HCT116 (cell line): ENCODE data around the gene ARCN1. TPM values are rescaled to one million over a fixed set of nuclear protein-coding genes. Genes with fewer than 3 reads are reported as not detected.

ENCODE experiments used
- ATAC-seq: fragments of 200-7000 bp; cut with Tn5 transposase; 2 replicates; pipeline ENCODE4 v1.9.1; 2020; ENCODE audit warnings: mild to moderate bottlenecking, moderate library complexity
- BruUV-seq: library from RNA; stranded (reverse); fragments of 400-500 nt; replicated peaks from 2 replicates; lab custom pipeline; 2021; lab: Mats Ljungman, UMichigan
- CTCF ChIA-PET: fragments of 300-600 bp; sonication (Branson Sonifier 250); formaldehyde crosslinking; loops from one replicate; lab custom pipeline; 2021; ENCODE audit warnings: antibody characterized with exemption; lab: Charles Lee
- POLR2A ChIA-PET: fragments of 300-600, 350-600 bp; sonication (Branson Sonifier 250); formaldehyde crosslinking; loops from one replicate; lab custom pipeline; 2021; ENCODE audit warnings: antibody characterized with exemption; lab: Charles Lee
- RAD21 ChIA-PET, 2 experiments: fragments of 300-600 bp; sonication (Branson Sonifier 250); formaldehyde crosslinking; loops; one replicate each; lab custom pipeline; 2023; ENCODE audit warnings: low total read pairs in 2 of 2; ENCODE audit not compliant: uncharacterized antibody in 2 of 2, unreplicated experiment in 2 of 2, low non-redundant PET in 1 of 2; lab: Charles Lee
- DNase-seq: peaks from one replicate; pipeline ENCODE4 v3.0.0-alpha.2; 2010; ENCODE audit warnings: low read depth, low spot score
- H2AFZ ChIP-seq: fragments of 200-600 bp; shearing (Covaris generic), sonication (generic); 2 replicates; pipeline ENCODE4 v1.6.1; 2017; ENCODE audit warnings: low read depth, mixed run types, mixed read lengths, antibody characterized with exemption, low read length; ENCODE audit not compliant: poor library complexity, severe bottlenecking
- H3K27ac ChIP-seq: 2 replicates; pipeline ENCODE4 v1.5.1; 2012; ENCODE audit warnings: low read depth, low read length
- H3K27me3 ChIP-seq: fragments of 200-600 bp; sonication (generic); 2 replicates; pipeline ENCODE4 v1.6.1; 2016; ENCODE audit warnings: mixed run types, low read length, mixed read lengths; ENCODE audit not compliant: insufficient read depth
- H3K36me3 ChIP-seq, 2 experiments: fragments of 200-500 bp in 1 of 2; fragments of 200-600 bp in 1 of 2; sonication (Bioruptor generic) in 1 of 2; sonication (generic) in 1 of 2; 2 replicates each; pipeline versions ENCODE4 v1.5.1 to v1.6.1; 2014 to 2016; ENCODE audit warnings: low read length in 2 of 2, inconsistent platforms in 1 of 2, mixed read lengths in 1 of 2, mixed run types in 1 of 2; ENCODE audit not compliant: insufficient read depth in 2 of 2, control insufficient read depth in 1 of 2
- H3K4me1 ChIP-seq, 2 experiments: fragments of 200-600 bp in 1 of 2; sonication (generic) in 1 of 2; 2 replicates each; pipeline versions ENCODE4 v1.5.1 to v1.6.1; 2012 to 2017; ENCODE audit warnings: low read length in 2 of 2, inconsistent platforms in 1 of 2, mild to moderate bottlenecking in 1 of 2, mixed read lengths in 1 of 2, mixed run types in 1 of 2, moderate library complexity in 1 of 2; ENCODE audit not compliant: insufficient read depth in 2 of 2, control insufficient read depth in 1 of 2
- H3K4me2 ChIP-seq: fragments of 200-600 bp; sonication (generic); 2 replicates; pipeline ENCODE4 v1.6.1; 2017; ENCODE audit warnings: mixed run types, low read length, mixed read lengths
- H3K4me3 ChIP-seq, 2 experiments: fragments of 200-600 bp in 1 of 2; sonication (generic) in 1 of 2; replicated peaks in 1 of 2; 2 replicates each; pipeline ENCODE4 v1.5.1; 2011 to 2016; ENCODE audit warnings: low read length in 2 of 2, control low read depth in 1 of 2, low read depth in 1 of 2, mild to moderate bottlenecking in 1 of 2, mixed read lengths in 1 of 2, mixed run types in 1 of 2
- H3K79me2 ChIP-seq: fragments of 200-600 bp; sonication (generic); 2 replicates; pipeline ENCODE4 v1.6.1; 2017; ENCODE audit warnings: mild to moderate bottlenecking, mixed run types, low read length, moderate library complexity, mixed read lengths; ENCODE audit not compliant: insufficient read depth
- H3K9ac ChIP-seq: fragments of 200-600 bp; sonication (generic); 2 replicates; pipeline ENCODE4 v1.6.1; 2016; ENCODE audit warnings: low read length, mixed read lengths
- H3K9me2 ChIP-seq: fragments of 200-600 bp; sonication (generic), shearing (Covaris generic); 2 replicates; pipeline ENCODE4 v1.6.1; 2017; ENCODE audit warnings: mixed run types, mild to moderate bottlenecking, moderate library complexity; ENCODE audit not compliant: insufficient read depth
- H3K9me3 ChIP-seq, 2 experiments: fragments of 200-500 bp in 1 of 2; fragments of 200-600 bp in 1 of 2; sonication (Bioruptor generic) in 1 of 2; sonication (generic) in 1 of 2; 2 replicates each; pipeline ENCODE4 v1.6.1; 2014 to 2017; ENCODE audit warnings: low read length in 2 of 2, mixed read lengths in 2 of 2, inconsistent platforms in 1 of 2, low read depth in 1 of 2, mild to moderate bottlenecking in 1 of 2, mixed run types in 1 of 2, moderate library complexity in 1 of 2; ENCODE audit not compliant: control insufficient read depth in 1 of 2, insufficient read depth in 1 of 2
- H4K20me1 ChIP-seq: fragments of 200-600 bp; sonication (generic), shearing (Covaris generic); 2 replicates; pipeline ENCODE4 v1.6.1; 2017; ENCODE audit warnings: mixed run types, mild to moderate bottlenecking, moderate library complexity; ENCODE audit not compliant: insufficient read depth
- CBX3 ChIP-seq: IDR thresholded peaks from 2 replicates; pipeline ENCODE4 v1.6.1; 2012; ENCODE audit warnings: low read depth
- EGR1 ChIP-seq: IDR thresholded peaks from 2 replicates; pipeline ENCODE4 v1.6.1; 2012; ENCODE audit warnings: low read depth
- ELF1 ChIP-seq: IDR thresholded peaks from 2 replicates; pipeline ENCODE4 v1.6.1; 2012; ENCODE audit warnings: low read depth, borderline replicate concordance
- EZH2phosphoT487 ChIP-seq: fragments of 200-600 bp; IDR thresholded peaks from 2 replicates; pipeline ENCODE4 v1.6.1; 2018; ENCODE audit warnings: antibody characterized with exemption, borderline replicate concordance
- JUND ChIP-seq: IDR thresholded peaks from 2 replicates; pipeline ENCODE4 v1.6.1; 2012
- POLR2A ChIP-seq: IDR thresholded peaks from 2 replicates; pipeline ENCODE4 v1.7.0; 2011; ENCODE audit warnings: borderline replicate concordance; ENCODE audit not compliant: insufficient read depth, insufficient read length; ENCODE audit errors: extremely low read depth
- POLR2AphosphoS5 ChIP-seq: IDR thresholded peaks from 2 replicates; pipeline ENCODE4 v1.6.1; 2011; ENCODE audit warnings: mild to moderate bottlenecking, low read depth, low read length, moderate library complexity
- RAD21 ChIP-seq: IDR thresholded peaks from 2 replicates; pipeline ENCODE4 v1.6.1; 2012; ENCODE audit warnings: low read depth, mild to moderate bottlenecking
- SIN3A ChIP-seq: IDR thresholded peaks from 2 replicates; pipeline ENCODE4 v1.6.1; 2012; ENCODE audit warnings: low read depth
- SP1 ChIP-seq: IDR thresholded peaks from 2 replicates; pipeline ENCODE4 v1.6.1; 2012; ENCODE audit warnings: low read depth
- SRF ChIP-seq: IDR thresholded peaks from 2 replicates; pipeline ENCODE4 v1.6.1; 2012; ENCODE audit warnings: low read depth
- TCF7L2 ChIP-seq: IDR thresholded peaks from 2 replicates; pipeline ENCODE4 v1.7.0; 2011; ENCODE audit warnings: borderline replicate concordance, inconsistent platforms; ENCODE audit not compliant: insufficient read depth, insufficient read length; ENCODE audit errors: extremely low read depth
- YY1 ChIP-seq: IDR thresholded peaks from 2 replicates; pipeline ENCODE4 v1.6.1; 2011; ENCODE audit warnings: low read length, low read depth, moderate library complexity, mild to moderate bottlenecking; ENCODE audit not compliant: insufficient replicate concordance; ENCODE audit errors: extremely low read depth
- ZNF274 ChIP-seq: fragments of 200-500 bp; sonication (Bioruptor generic); IDR thresholded peaks from 2 replicates; pipeline ENCODE4 v1.6.1; 2014; ENCODE audit warnings: mild to moderate bottlenecking, low read depth, low read length, inconsistent platforms
- intact Hi-C: fragments of 100-400 bp; cut with micrococcal nuclease; formaldehyde crosslinking; loops from 2 replicates; pipeline ENCODE4 v1.10.0; 2022
- total RNA-seq: library from RNA; stranded (reverse); gene quantifications from one replicate; pipeline ENCODE4 v1.2.1, GENCODE V29; 2021; ENCODE audit not compliant: unreplicated experiment
- TF ChIP-seq, protein P1 (sequence below), 3 experiments: fragments of 200-600 bp in 1 of 3; sonication (generic) in 1 of 3; IDR thresholded peaks in 2 of 3; conservative IDR thresholded peaks in 1 of 3; 2 replicates each; pipeline ENCODE4 v1.5.1; 2012 to 2017; ENCODE audit warnings: low read depth in 2 of 3, low read length in 2 of 3, antibody characterized with exemption in 1 of 3, borderline replicate concordance in 1 of 3, control low read depth in 1 of 3, mild to moderate bottlenecking in 1 of 3, mixed read lengths in 1 of 3, mixed run types in 1 of 3, moderate library complexity in 1 of 3; ENCODE audit not compliant: insufficient read depth in 1 of 3
- TF ChIP-seq, protein P2 (sequence below): IDR thresholded peaks from 2 replicates; pipeline ENCODE4 v1.6.1; 2012
- TF ChIP-seq, protein P3 (sequence below): IDR thresholded peaks from 2 replicates; pipeline ENCODE4 v1.6.1; 2012

Gene ARCN1
- total RNA-seq, 1 experiment from 2014 or later = 147 TPM

DNA sequence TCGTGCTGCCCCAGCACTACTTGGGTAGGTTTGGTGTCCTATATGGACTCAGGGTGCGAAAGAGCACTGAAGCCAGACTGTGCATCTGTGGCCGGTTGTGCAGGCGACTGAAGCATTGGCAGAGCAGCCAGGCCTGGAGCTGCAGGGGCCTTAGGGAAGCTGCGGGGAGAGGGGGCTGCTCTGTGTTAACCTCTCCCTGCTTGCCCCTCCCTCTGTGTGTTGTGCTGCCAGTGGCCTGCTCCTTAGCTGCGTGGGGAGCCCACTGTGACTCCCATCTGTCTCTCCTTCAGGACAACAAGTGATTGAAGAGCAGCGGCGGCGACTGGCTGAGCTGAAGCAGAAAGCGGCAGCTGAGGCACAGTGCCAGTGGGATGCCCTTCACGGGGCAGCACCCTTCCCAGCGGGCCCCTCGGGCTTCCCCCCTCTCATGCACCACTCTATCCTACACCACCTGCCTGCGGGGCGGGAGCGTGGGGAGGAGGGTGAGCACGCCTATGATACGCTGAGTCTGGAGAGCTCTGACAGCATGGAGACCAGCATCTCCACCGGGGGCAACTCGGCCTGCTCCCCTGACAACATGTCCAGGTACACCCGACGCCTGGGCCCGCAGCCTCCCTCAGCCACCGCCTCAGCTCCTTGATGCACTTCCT lies 73.0 kb downstream of the ARCN1 start:
- ChIA-PET CTCF (no interaction called here), POLR2A (no interaction called here), RAD21 (no interaction called here)
- H3K27ac ChIP-seq = no peak overlapping the region
- H3K9me3 ChIP-seq = no peaks in the 10 kb centered on the region
- H3K79me2 ChIP-seq = no peaks in the 10 kb centered on the region
- no peaks in the 10 kb centered on the region for H3K9me2 ChIP-seq
- TF ChIP-seq POLR2AphosphoS5 = no peak
- TF ChIP-seq YY1 = no peak
- no peak for TF ChIP-seq ELF1
- no peak for TF ChIP-seq SP1
- no peak for TF ChIP-seq EGR1
- H3K27me3 ChIP-seq = no peaks in the 10 kb centered on the region
- H3K4me2 ChIP-seq = no peak overlapping the region
- H3K9ac ChIP-seq = no peak overlapping the region
- H3K36me3 ChIP-seq = peaks cover 8 to 11% of the 10 kb centered on the region in 2 experiments; a peak in 3 of 4 replicates
- H2AFZ ChIP-seq = no peak overlapping the region
- no TSS peak for BruUV-seq
- peaks cover 0 to 8% of the 10 kb centered on the region in 2 experiments; a peak in 1 of 4 replicates for H3K4me1 ChIP-seq
- ATAC-seq (no peak), DNase-seq (no peak)
- intact Hi-C loops = no loop called here
- no peak overlapping the region for H3K4me3 ChIP-seq
- H4K20me1 ChIP-seq = no peaks in the 10 kb centered on the region

DNA sequence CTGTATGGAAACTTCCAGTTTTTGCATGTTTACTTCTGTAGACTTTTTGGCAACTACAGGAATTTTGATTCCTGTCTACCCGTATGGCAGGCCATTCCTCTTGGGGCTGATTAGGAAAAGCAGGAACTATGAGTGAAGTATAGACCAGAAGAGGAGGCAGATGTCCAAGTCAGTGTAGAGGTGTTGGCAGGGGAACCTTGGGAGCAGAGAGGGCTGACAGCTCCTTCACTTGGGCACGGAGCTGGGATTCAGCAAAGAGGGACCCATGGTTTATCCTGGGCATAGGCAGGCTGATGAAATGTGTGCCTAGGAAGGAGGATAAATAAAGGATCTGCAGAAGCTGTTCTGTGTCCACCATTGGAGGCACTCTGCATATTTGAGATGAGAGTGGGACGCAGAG lies 74.2 kb downstream of the ARCN1 start:
- Histone ChIP-seq H2AFZ (no peak overlapping the region), H3K79me2 (no peaks in the 10 kb centered on the region), H3K4me1 (peaks cover 0 to 8% of the 10 kb centered on the region in 2 experiments; a peak in 1 of 4 replicates), H3K9ac (no peak overlapping the region), H3K27ac (no peak overlapping the region), H3K4me2 (no peak overlapping the region), H3K36me3 (peaks cover 14 to 16% of the 10 kb centered on the region in 2 experiments; a peak in 3 of 4 replicates), H4K20me1 (no peaks in the 10 kb centered on the region), H3K9me3 (no peaks in the 10 kb centered on the region), H3K4me3 (no peak overlapping the region), H3K9me2 (no peaks in the 10 kb centered on the region), H3K27me3 (no peaks in the 10 kb centered on the region)
- ChIA-PET POLR2A (no interaction called here), CTCF (interaction anchor here (1.0 kb wide), 1 partner anchor 13 kb away, joined by 4 read pairs; no protein-coding TSS in a partner anchor), RAD21 (no interaction called here)
- TSS peak; percentile 39 for BruUV-seq
- DNase-seq = no peak
- intact Hi-C loops = no loop called here
- ATAC-seq = no peak
- TF ChIP-seq, protein P1, sequence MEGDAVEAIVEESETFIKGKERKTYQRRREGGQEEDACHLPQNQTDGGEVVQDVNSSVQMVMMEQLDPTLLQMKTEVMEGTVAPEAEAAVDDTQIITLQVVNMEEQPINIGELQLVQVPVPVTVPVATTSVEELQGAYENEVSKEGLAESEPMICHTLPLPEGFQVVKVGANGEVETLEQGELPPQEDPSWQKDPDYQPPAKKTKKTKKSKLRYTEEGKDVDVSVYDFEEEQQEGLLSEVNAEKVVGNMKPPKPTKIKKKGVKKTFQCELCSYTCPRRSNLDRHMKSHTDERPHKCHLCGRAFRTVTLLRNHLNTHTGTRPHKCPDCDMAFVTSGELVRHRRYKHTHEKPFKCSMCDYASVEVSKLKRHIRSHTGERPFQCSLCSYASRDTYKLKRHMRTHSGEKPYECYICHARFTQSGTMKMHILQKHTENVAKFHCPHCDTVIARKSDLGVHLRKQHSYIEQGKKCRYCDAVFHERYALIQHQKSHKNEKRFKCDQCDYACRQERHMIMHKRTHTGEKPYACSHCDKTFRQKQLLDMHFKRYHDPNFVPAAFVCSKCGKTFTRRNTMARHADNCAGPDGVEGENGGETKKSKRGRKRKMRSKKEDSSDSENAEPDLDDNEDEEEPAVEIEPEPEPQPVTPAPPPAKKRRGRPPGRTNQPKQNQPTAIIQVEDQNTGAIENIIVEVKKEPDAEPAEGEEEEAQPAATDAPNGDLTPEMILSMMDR (IDR thresholded peaks at IDR 0.05 in 2 of 3, conservative IDR thresholded peaks at IDR 0.05 in 1 of 3; ENCODE audit: borderline replicate concordance in 1 of 3, insufficient read depth in 1 of 3, low read depth in 2 of 3, low read length in 2 of 3) = no peak
- TF ChIP-seq CBX3 (no peak), SRF (no peak), EGR1 (no peak), SIN3A (no peak), TCF7L2 (no peak), JUND (no peak), POLR2A (no peak), POLR2AphosphoS5 (no peak), ZNF274 (no peak), RAD21 (no peak), ELF1 (no peak), EZH2phosphoT487 (no peak)
- TF ChIP-seq, protein P2, sequence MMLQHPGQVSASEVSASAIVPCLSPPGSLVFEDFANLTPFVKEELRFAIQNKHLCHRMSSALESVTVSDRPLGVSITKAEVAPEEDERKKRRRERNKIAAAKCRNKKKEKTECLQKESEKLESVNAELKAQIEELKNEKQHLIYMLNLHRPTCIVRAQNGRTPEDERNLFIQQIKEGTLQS = no peak
- TF ChIP-seq, protein P3, sequence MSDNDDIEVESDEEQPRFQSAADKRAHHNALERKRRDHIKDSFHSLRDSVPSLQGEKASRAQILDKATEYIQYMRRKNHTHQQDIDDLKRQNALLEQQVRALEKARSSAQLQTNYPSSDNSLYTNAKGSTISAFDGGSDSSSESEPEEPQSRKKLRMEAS = no peak
